OCI-LY3 (cell line): ENCODE results near the gene IFFO2.

Source experiments
- CTCF ChIP-seq: fragments of 200-600, 300-600 bp; sonication (generic); IDR thresholded peaks from 2 replicates; pipeline ENCODE4 v1.5.1; 2014; ENCODE audit warnings: antibody characterized with exemption, low read length, low read depth
- EZH2phosphoT487 ChIP-seq: fragments of 200-600 bp; shearing (Covaris generic); IDR thresholded peaks from 2 replicates; pipeline ENCODE4 v1.6.1; 2018; ENCODE audit warnings: antibody characterized with exemption, mixed run types, low read depth

GRCh38 chr1:18974606-18975005, 18.1 kb upstream of the IFFO2 start:
- no peak for TF ChIP-seq CTCF
- TF ChIP-seq EZH2phosphoT487 = no peak
